GM12878 (cell line): ENCODE measurements around the gene NSUN2. TPM values are rescaled to one million over a fixed set of nuclear protein-coding genes. Genes with fewer than 3 reads are reported as not detected.
A peak's percentile ranks its signal among the peaks of the same experiment; 100 is the strongest.

Source experiments
- ATAC-seq: fragments of 200-7000 bp; cut with Tn5 transposase; 3 replicates; pipeline ENCODE4 v1.9.1; 2020; ENCODE audit warnings: mild to moderate bottlenecking, moderate library complexity
- BruUV-seq: library from RNA; stranded (reverse); fragments of 400-500 nt; replicated peaks from 2 replicates; lab custom pipeline; 2021; lab: Mats Ljungman, UMichigan
- CTCF ChIA-PET: fragments of 300-600 bp; sonication (Branson Sonifier 250); formaldehyde crosslinking; extraction: SDS; loops from one replicate; lab custom pipeline; 2021; ENCODE audit warnings: inconsistent platforms; lab: Yijun Ruan, JAX
- POLR2A ChIA-PET: fragments of 350-600 bp; formaldehyde crosslinking; extraction: SDS; loops from one replicate; lab custom pipeline; 2021; ENCODE audit warnings: inconsistent platforms; lab: Charles Lee
- RAD21 ChIA-PET: fragments of 300-600 bp; sonication (Branson Sonifier 250); formaldehyde crosslinking; loops from one replicate; lab custom pipeline; 2023; ENCODE audit warnings: antibody characterized with exemption; ENCODE audit not compliant: unreplicated experiment; lab: Charles Lee
- SMC1A ChIA-PET: fragments of 300-600 bp; sonication (Branson Sonifier 250); formaldehyde crosslinking; loops from one replicate; lab custom pipeline; 2023; ENCODE audit not compliant: unreplicated experiment, uncharacterized antibody; lab: Charles Lee
- DNase-seq: peaks from one replicate; pipeline ENCODE4 v3.0.0-alpha.2; 2011; ENCODE audit warnings: low read depth, low spot score
- FAIRE-seq: peaks from 3 replicates; lab custom pipeline; 2011; peaks lifted over from hg19 to GRCh38; lab: Jason Lieb, UNC
- H2AFZ ChIP-seq: 2 replicates; pipeline ENCODE4 v1.6.0; 2011; ENCODE audit warnings: low read depth, low read length, control low read depth; ENCODE audit not compliant: control insufficient read depth
- H3K27ac ChIP-seq: 2 replicates; pipeline ENCODE4 v1.5.1; 2011; ENCODE audit warnings: control low read depth; ENCODE audit not compliant: control insufficient read depth, insufficient read depth
- H3K27me3 ChIP-seq, 2 experiments: replicated peaks in 1 of 2; 2 replicates each; pipeline versions ENCODE4 v1.6.0 to v1.6.1; 2011; ENCODE audit warnings: low read length in 1 of 2; ENCODE audit not compliant: control insufficient read depth in 2 of 2, insufficient read depth in 2 of 2
- H3K36me3 ChIP-seq, 2 experiments: 2 replicates each; pipeline ENCODE4 v1.5.1; 2011; ENCODE audit warnings: low read length in 1 of 2; ENCODE audit not compliant: control insufficient read depth in 2 of 2, insufficient read depth in 2 of 2
- H3K4me1 ChIP-seq: 2 replicates; pipeline ENCODE4 v1.6.1; 2011; ENCODE audit warnings: mild to moderate bottlenecking, low read length, moderate library complexity, mixed read lengths; ENCODE audit not compliant: control insufficient read depth, insufficient read depth
- H3K4me2 ChIP-seq: 2 replicates; pipeline ENCODE4 v1.6.0; 2011; ENCODE audit warnings: control low read depth; ENCODE audit not compliant: control insufficient read depth, insufficient read depth
- H3K4me3 ChIP-seq: fragments of 200-600 bp; sonication (generic); 2 replicates; pipeline ENCODE4 v1.5.1; 2016
- H3K79me2 ChIP-seq: 2 replicates; pipeline ENCODE4 v1.6.0; 2011; ENCODE audit warnings: low read length; ENCODE audit not compliant: control insufficient read depth, insufficient read depth
- H3K9ac ChIP-seq: 2 replicates; pipeline ENCODE4 v1.8.0; 2011; ENCODE audit warnings: low read length, control low read depth, mixed read lengths; ENCODE audit not compliant: control insufficient read depth, insufficient read depth
- H3K9me3 ChIP-seq: replicated peaks from 3 replicates; pipeline ENCODE4 v1.5.1; 2011; ENCODE audit warnings: mild to moderate bottlenecking, low read length; ENCODE audit not compliant: control insufficient read depth, insufficient read depth
- H4K20me1 ChIP-seq: 2 replicates; pipeline ENCODE4 v1.6.0; 2011; ENCODE audit not compliant: control insufficient read depth, insufficient read depth
- ATF7 ChIP-seq: fragments of 450-650 bp; IDR thresholded peaks from 2 replicates; pipeline ENCODE4 v1.6.1; 2016; ENCODE audit warnings: low read depth, mild to moderate bottlenecking
- CREM ChIP-seq: IDR thresholded peaks from 2 replicates; pipeline ENCODE4 v1.6.1; 2014; ENCODE audit warnings: antibody characterized with exemption, low read depth
- DPF2 ChIP-seq: fragments of 450-650 bp; IDR thresholded peaks from 2 replicates; pipeline ENCODE4 v1.6.1; 2017; ENCODE audit warnings: mild to moderate bottlenecking
- EED ChIP-seq: sonication (generic); IDR thresholded peaks from 2 replicates; pipeline ENCODE4 v1.6.1; 2016; ENCODE audit warnings: antibody characterized with exemption, low read depth
- GATAD2B ChIP-seq: fragments of 450-650 bp; conservative IDR thresholded peaks from 2 replicates; pipeline ENCODE4 v1.6.1; 2017; ENCODE audit warnings: low read depth, mild to moderate bottlenecking, moderate library complexity
- HSF1 ChIP-seq: fragments of 150-350 bp; IDR thresholded peaks from 2 replicates; pipeline ENCODE4 v1.6.1; 2014; ENCODE audit warnings: mild to moderate bottlenecking, low read depth, low read length
- IKZF2 ChIP-seq, 2 experiments: fragments of 450-650 bp; IDR thresholded peaks; 2 replicates each; pipeline ENCODE4 v1.6.1; 2017; ENCODE audit warnings: mild to moderate bottlenecking in 2 of 2, moderate library complexity in 2 of 2
- JUNB ChIP-seq: IDR thresholded peaks from 2 replicates; pipeline ENCODE4 v1.6.1; 2016; ENCODE audit warnings: antibody characterized with exemption, mild to moderate bottlenecking
- KLF5 ChIP-seq: fragments of 450-650 bp; IDR thresholded peaks from 2 replicates; pipeline ENCODE4 v1.6.1; 2014; ENCODE audit warnings: mild to moderate bottlenecking; ENCODE audit not compliant: partially characterized antibody
- MEF2B ChIP-seq: fragments of 450-650 bp; IDR thresholded peaks from 2 replicates; pipeline ENCODE4 v1.6.1; 2018; ENCODE audit warnings: mild to moderate bottlenecking, moderate library complexity; ENCODE audit not compliant: partially characterized antibody, poor library complexity, severe bottlenecking
- PML ChIP-seq: IDR thresholded peaks from 2 replicates; pipeline ENCODE4 v1.6.1; 2012; ENCODE audit warnings: low read length, inconsistent platforms
- RBBP5 ChIP-seq: fragments of 200-600 bp; sonication (generic); conservative IDR thresholded peaks from 2 replicates; pipeline ENCODE4 v1.6.1; 2016
- SIN3A ChIP-seq: IDR thresholded peaks from 2 replicates; pipeline ENCODE4 v1.6.1; 2012; ENCODE audit warnings: low read depth, low read length, improper control_type of control experiment
- SPI1 ChIP-seq: IDR thresholded peaks from 2 replicates; pipeline ENCODE4 v1.6.1; 2011; ENCODE audit warnings: low read depth, mild to moderate bottlenecking, low read length, moderate library complexity, borderline replicate concordance; ENCODE audit not compliant: insufficient read depth
- SREBF2 ChIP-seq: IDR thresholded peaks from 2 replicates; pipeline ENCODE4 v1.6.1; 2012; ENCODE audit warnings: mild to moderate bottlenecking, low read length
- TARDBP ChIP-seq: IDR thresholded peaks from 2 replicates; pipeline ENCODE4 v1.6.1; 2016; ENCODE audit warnings: borderline replicate concordance
- YY1 ChIP-seq: IDR thresholded peaks from 2 replicates; pipeline ENCODE4 v1.6.1; 2011; ENCODE audit warnings: low read depth, mild to moderate bottlenecking, low read length
- ZBED1 ChIP-seq: IDR thresholded peaks from 2 replicates; pipeline ENCODE4 v1.6.1; 2016; ENCODE audit warnings: borderline replicate concordance
- WGBS: methylation state at CpG from one replicate; pipeline ENCODE4 v1.1.6; 2016; ENCODE audit warnings: low lambda C conversion rate; ENCODE audit not compliant: insufficient replicate concordance, insufficient coverage; ENCODE audit errors: missing lambda C conversion rate; 5-methylcytosine and 5-hydroxymethylcytosine counted together
- in situ Hi-C: fragments of 300-500 bp; cut with MboI; formaldehyde crosslinking; loops from 9 replicates; pipeline ENCODE4 v1.14.3; 2018; ENCODE audit warnings: mixed read lengths
- intact Hi-C: fragments of 100-400 bp; cut with micrococcal nuclease; formaldehyde crosslinking; loops from one replicate; pipeline ENCODE4 v1.14.2; 2022; ENCODE audit not compliant: unreplicated experiment
- polyA plus RNA-seq, 11 experiments: library from polyadenylated mRNA; depleted of rRNA in 4 of 11; unstranded in 6 of 11; stranded (reverse) in 5 of 11; fragments of >200 nt; fragmentation: Nextera tagmentation in 4 of 11; fragmentation: Illumina TruSeq in 1 of 11; extraction: Ambion mirVana in 4 of 11; extraction: Trizol in 1 of 11; gene quantifications; 1 replicate in 1 of 11; 2 replicates in 10 of 11; pipeline versions ENCODE4 v1.2.1 to v1.2.3, GENCODE V29; 2011 to 2016; ENCODE audit warnings: inconsistent platforms in 2 of 11, missing spikeins in 2 of 11, low read depth in 1 of 11
- total RNA-seq, 4 experiments: library from RNA; depleted of rRNA in 3 of 4; stranded (reverse); fragments of >200 nt in 3 of 4; fragmentation: Illumina TruSeq in 1 of 4; extraction: Trizol in 1 of 4; gene quantifications; 2 replicates each; pipeline versions ENCODE4 v1.2.1 to v1.2.3, GENCODE V29; 2013 to 2021

The NSUN2 gene
- total and polyA plus RNA-seq, 10 of the 15 experiments (the other 5 are each of a cell fraction or from before 2014, with no cell fraction given): 8.0 to 112 (median 91.1) TPM

DNA sequence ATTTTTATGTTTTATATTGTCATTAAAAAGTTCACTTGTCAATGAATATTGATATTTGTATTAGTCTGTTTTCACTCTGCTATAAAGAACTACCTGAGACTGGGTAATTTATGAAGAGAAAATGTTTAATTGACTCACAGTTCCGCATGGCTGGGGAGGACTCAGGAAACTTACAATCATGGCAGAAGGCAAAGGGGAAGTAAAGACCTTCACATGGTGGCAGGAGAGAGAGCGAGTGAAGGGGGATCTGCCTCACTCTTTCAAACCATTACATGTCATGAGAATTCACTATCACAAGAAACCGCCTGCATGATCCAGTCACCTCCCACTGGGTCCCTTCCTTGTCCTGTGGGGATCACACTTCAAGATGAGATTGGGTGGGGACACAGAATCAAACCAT lies 27.8 kb upstream of the NSUN2 start:
- WGBS: 7% methylated on average over 3 of the region's 3 CpGs
- POLR2A ChIA-PET: no interaction called here

DNA sequence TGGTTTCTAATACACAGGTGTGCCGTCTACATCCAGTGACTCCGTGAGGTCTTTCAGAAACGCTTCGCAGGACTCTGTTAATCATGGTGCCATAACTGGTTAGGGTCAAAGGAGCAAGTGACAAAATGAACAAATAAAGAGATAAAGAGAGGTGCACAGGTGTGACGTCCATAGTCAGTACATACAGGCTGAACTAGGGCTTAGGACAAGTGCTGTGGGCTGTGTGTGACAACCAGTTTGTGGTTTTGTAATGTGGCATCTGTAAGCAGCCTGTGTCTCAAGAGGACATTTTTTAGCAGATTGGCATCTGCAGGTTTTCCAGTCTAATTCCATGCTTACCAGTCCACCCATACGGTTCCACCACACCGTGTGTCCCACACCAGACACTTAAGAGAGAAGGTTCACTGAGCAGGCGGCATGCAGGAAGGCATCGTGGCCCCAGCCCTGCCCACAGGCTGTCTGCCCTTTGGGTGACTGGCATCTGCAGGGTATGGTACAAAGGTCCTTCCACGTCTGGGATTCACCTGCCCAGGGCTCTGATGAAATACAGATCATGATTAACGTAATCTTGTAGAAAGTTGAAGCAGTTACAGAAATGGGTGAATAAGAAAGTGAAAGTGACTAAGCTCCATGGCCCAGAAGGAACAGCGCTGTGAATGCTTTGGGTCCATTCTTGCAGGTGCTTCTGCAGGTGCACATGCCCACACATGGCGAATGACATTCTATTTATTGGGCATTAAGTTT lies 27.3 kb upstream of the NSUN2 start:
- ChIA-PET POLR2A (no interaction called here), SMC1A (interaction anchor here (0.6 to 1.1 kb wide), 4 partner anchors 28 to 75 kb away, joined by 3 to 4 read pairs (median 3); no protein-coding TSS in a partner anchor), RAD21 (no interaction called here), CTCF (interaction anchor here (0.5 to 1.2 kb wide), 2 partner anchors 22 to 157 kb away, joined by 3 read pairs; no protein-coding TSS in a partner anchor)
- Histone ChIP-seq H3K4me2 (peak overlapping the region; percentile 99), H3K27me3 (no peaks in the 10 kb centered on the region), H2AFZ (peak overlapping the region; percentile 59), H3K4me1 (peaks cover 10% of the 10 kb centered on the region), H4K20me1 (no peaks in the 10 kb centered on the region), H3K4me3 (peak overlapping the region; percentile 49; the same call in 1 of the 2 replicates), H3K36me3 (peaks cover 3 to 9% of the 10 kb centered on the region in 2 experiments; a peak in 3 of 4 replicates), H3K9me3 (no peaks in the 10 kb centered on the region; the same call in 2 of the 3 replicates), H3K9ac (peak overlapping the region; percentile 70), H3K79me2 (no peaks in the 10 kb centered on the region), H3K27ac (peak overlapping the region; percentile 80)
- WGBS: 40% methylated on average over 11 of the region's 13 CpGs
- no TSS peak for BruUV-seq
- FAIRE-seq: peak; percentile 13
- ATAC-seq: peak; percentile 90
- intact Hi-C loops (no loop called here), in situ Hi-C loops (no loop called here)
- peak; percentile 42 for DNase-seq
- TF ChIP-seq IKZF2 (IDR thresholded peaks at IDR 0.05): no peak
- TF ChIP-seq SIN3A: no peak
- no peak for TF ChIP-seq SREBF2
- TF ChIP-seq GATAD2B: no peak
- TF ChIP-seq SPI1: 0 out of 2 replicates have a peak, but pooled peaks have one; percentile 1
- no peak for TF ChIP-seq MEF2B
- TF ChIP-seq PML: no peak
- TF ChIP-seq KLF5: peak; percentile 37
- TF ChIP-seq ATF7: peak; percentile 14; the same call in 1 of the 2 replicates
- TF ChIP-seq RBBP5: no peak
- TF ChIP-seq CREM: no peak; the same call in 1 of the 2 replicates
- no peak for TF ChIP-seq DPF2
- no peak for TF ChIP-seq HSF1

More for the DNA sequence above, 27.8 kb upstream of the NSUN2 start:
- H3K4me3 ChIP-seq: 0 out of 2 replicates have a peak overlapping the region, but pooled peaks have one; percentile 34
- H2AFZ ChIP-seq: peak overlapping the region; percentile 59
- 0 out of 2 replicates have a peak overlapping the region, but pooled peaks have one; percentile 70 for H3K9ac ChIP-seq
- no peaks in the 10 kb centered on the region for H4K20me1 ChIP-seq
- peaks cover 3 to 9% of the 10 kb centered on the region in 2 experiments; a peak in 3 of 4 replicates for H3K36me3 ChIP-seq
- BruUV-seq: no TSS peak
- ATAC-seq (peak; percentile 73), DNase-seq (no peak), FAIRE-seq (peak; percentile 62)
- H3K79me2 ChIP-seq: no peaks in the 10 kb centered on the region
- no peaks in the 10 kb centered on the region for H3K27me3 ChIP-seq
- peak overlapping the region; percentile 80 for H3K27ac ChIP-seq
- ChIA-PET RAD21 (no interaction called here), CTCF (interaction anchor here (1.2 kb wide), 1 partner anchor 21 kb away, joined by 3 read pairs; no protein-coding TSS in a partner anchor), SMC1A (interaction anchor here (0.6 kb wide), 1 partner anchor 29 kb away, joined by 3 read pairs; no protein-coding TSS in a partner anchor)
- H3K4me2 ChIP-seq: peak overlapping the region; percentile 99
- 0 out of 2 replicates have a peak, but pooled peaks have one; percentile 1 for TF ChIP-seq SPI1
- peak; percentile 19; the same call in 1 of the 2 replicates for TF ChIP-seq CREM
- TF ChIP-seq ZBED1: peak; percentile 39; the same call in 1 of the 2 replicates
- TF ChIP-seq EED: no peak
- no peak for TF ChIP-seq TARDBP
- 0 out of 2 replicates have a peak, but pooled peaks have one; percentile 16 for TF ChIP-seq YY1
- TF ChIP-seq JUNB: 0 out of 2 replicates have a peak, but pooled peaks have one; percentile 26
- intact Hi-C loops (no loop called here), in situ Hi-C loops (no loop called here)
- no peaks in the 10 kb centered on the region; the same call in 2 of the 3 replicates for H3K9me3 ChIP-seq
- H3K4me1 ChIP-seq: peaks cover 10% of the 10 kb centered on the region
